MCF 10A (cell line): ENCODE measurements around the gene SDE2. TPM values are rescaled to one million over a fixed set of nuclear protein-coding genes. Genes with fewer than 3 reads are reported as not detected.

Experiments
- BruUV-seq: library from RNA; stranded (reverse); fragments of 400-500 nt; replicated peaks from 2 replicates; lab custom pipeline; 2021; lab: Mats Ljungman, UMichigan
- CTCF ChIA-PET: fragments of 300-600 bp; sonication (Branson Sonifier 250); formaldehyde crosslinking; extraction: SDS; loops from one replicate; lab custom pipeline; 2021; ENCODE audit warnings: antibody characterized with exemption, inconsistent platforms; lab: Yijun Ruan, JAX
- POLR2A ChIA-PET: fragments of 300-600, 350-650 bp; sonication (Branson Sonifier 250); formaldehyde crosslinking; extraction: SDS; loops from one replicate; lab custom pipeline; 2020; ENCODE audit warnings: antibody characterized with exemption, inconsistent platforms; lab: Yijun Ruan, JAX
- DNase-seq: peaks from one replicate; pipeline ENCODE4 v3.0.0-alpha.2; 2018; ENCODE audit not compliant: unreplicated experiment
- H3K27ac Mint-ChIP-seq: one replicate; pipeline ENCODE4 v1.8.0; 2022; ENCODE audit warnings: mild to moderate bottlenecking, low read depth, mixed read lengths; ENCODE audit not compliant: unreplicated experiment
- H3K27me3 Mint-ChIP-seq: one replicate; pipeline ENCODE4 v1.8.0; 2022; ENCODE audit warnings: mixed read lengths; ENCODE audit not compliant: insufficient read depth, unreplicated experiment
- H3K36me3 Mint-ChIP-seq: one replicate; pipeline ENCODE4 v1.8.0; 2022; ENCODE audit warnings: mild to moderate bottlenecking, moderate library complexity, mixed read lengths; ENCODE audit not compliant: insufficient read depth, unreplicated experiment
- H3K4me1 Mint-ChIP-seq: one replicate; pipeline ENCODE4 v1.8.0; 2022; ENCODE audit warnings: mixed read lengths; ENCODE audit not compliant: insufficient read depth, unreplicated experiment
- H3K4me3 Mint-ChIP-seq: one replicate; pipeline ENCODE4 v1.8.0; 2022; ENCODE audit warnings: mild to moderate bottlenecking, moderate library complexity, mixed read lengths; ENCODE audit not compliant: unreplicated experiment
- H3K9me3 Mint-ChIP-seq: one replicate; pipeline ENCODE4 v1.8.0; 2022; ENCODE audit warnings: mixed read lengths; ENCODE audit not compliant: unreplicated experiment
- intact Hi-C: fragments of 100-400 bp; cut with micrococcal nuclease; formaldehyde crosslinking; loops from 2 replicates; pipeline ENCODE4 v1.14.1; 2022
- total RNA-seq: library from RNA; stranded (reverse); gene quantifications from 2 replicates; pipeline ENCODE4 v1.2.3, GENCODE V29; 2022
- TF ChIP-seq, protein P1 (sequence below): fragments of 200-600 bp; IDR thresholded peaks from one replicate; pipeline ENCODE4 v1.8.0; 2022; ENCODE audit warnings: antibody characterized with exemption, mild to moderate bottlenecking; ENCODE audit not compliant: unreplicated experiment

The SDE2 gene
- total RNA-seq, 1 experiment from 2014 or later = 59.3 TPM

DNA sequence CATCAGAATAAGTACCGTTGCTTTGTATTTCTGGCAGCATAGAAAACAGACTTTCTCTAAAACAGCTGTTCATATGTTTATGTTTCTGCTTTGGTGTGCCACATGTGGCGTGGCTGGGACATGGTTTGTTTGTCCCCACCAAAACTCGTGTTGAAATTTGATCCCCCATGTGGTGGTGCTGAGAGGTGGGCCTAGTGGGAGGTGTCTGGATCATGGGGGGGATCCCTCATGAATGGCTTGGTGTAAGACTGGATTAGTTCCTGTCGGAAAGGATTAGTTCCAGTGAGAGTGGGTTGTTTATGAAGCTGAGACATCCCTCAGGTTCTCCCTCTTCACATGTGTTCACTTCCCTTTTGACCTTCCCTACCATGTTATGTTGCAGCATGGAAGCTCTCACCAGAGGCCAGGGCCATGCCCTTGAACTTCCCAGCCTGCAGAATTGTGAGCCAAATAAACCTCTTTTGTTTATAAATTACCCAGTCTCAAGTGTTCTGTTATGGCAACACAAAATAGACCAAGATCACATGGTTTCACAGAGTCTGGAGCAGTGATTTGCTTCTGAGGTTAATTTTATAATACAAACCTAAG lies 45.5 kb upstream of the SDE2 start:
- BruUV-seq = no TSS peak
- H3K27me3 Mint-ChIP-seq = peaks cover 19% of the 10 kb centered on the region
- no peak for DNase-seq
- POLR2A ChIA-PET = interaction anchor here (0.8 to 1.1 kb wide), 3 partner anchors 10 to 19 kb away, joined by 3 to 8 read pairs (median 5); no protein-coding TSS in a partner anchor
- H3K4me1 Mint-ChIP-seq = peaks cover 10% of the 10 kb centered on the region
- no peak overlapping the region for H3K27ac Mint-ChIP-seq
- TF ChIP-seq, protein P1, sequence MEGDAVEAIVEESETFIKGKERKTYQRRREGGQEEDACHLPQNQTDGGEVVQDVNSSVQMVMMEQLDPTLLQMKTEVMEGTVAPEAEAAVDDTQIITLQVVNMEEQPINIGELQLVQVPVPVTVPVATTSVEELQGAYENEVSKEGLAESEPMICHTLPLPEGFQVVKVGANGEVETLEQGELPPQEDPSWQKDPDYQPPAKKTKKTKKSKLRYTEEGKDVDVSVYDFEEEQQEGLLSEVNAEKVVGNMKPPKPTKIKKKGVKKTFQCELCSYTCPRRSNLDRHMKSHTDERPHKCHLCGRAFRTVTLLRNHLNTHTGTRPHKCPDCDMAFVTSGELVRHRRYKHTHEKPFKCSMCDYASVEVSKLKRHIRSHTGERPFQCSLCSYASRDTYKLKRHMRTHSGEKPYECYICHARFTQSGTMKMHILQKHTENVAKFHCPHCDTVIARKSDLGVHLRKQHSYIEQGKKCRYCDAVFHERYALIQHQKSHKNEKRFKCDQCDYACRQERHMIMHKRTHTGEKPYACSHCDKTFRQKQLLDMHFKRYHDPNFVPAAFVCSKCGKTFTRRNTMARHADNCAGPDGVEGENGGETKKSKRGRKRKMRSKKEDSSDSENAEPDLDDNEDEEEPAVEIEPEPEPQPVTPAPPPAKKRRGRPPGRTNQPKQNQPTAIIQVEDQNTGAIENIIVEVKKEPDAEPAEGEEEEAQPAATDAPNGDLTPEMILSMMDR = no peak
- no peak overlapping the region for H3K4me3 Mint-ChIP-seq
- no peaks in the 10 kb centered on the region for H3K9me3 Mint-ChIP-seq
- CTCF ChIA-PET = interaction anchor here (0.8 to 1.2 kb wide), 3 partner anchors 10 to 79 kb away, joined by 3 to 4 read pairs (median 3); no protein-coding TSS in a partner anchor
- intact Hi-C loops = no loop called here
- H3K36me3 Mint-ChIP-seq = no peaks in the 10 kb centered on the region

- no peak overlapping the region for H3K4me3 Mint-ChIP-seq
- peaks cover 19% of the 10 kb centered on the region for H3K27me3 Mint-ChIP-seq
- no peak for DNase-seq
- H3K4me1 Mint-ChIP-seq = peaks cover 4% of the 10 kb centered on the region
- H3K9me3 Mint-ChIP-seq = no peaks in the 10 kb centered on the region
- no TSS peak for BruUV-seq
- ChIA-PET POLR2A (interaction anchor here (0.8 to 1.6 kb wide), 3 partner anchors 10 to 20 kb away, joined by 3 to 6 read pairs (median 4); no protein-coding TSS in a partner anchor), CTCF (interaction anchor here (1.4 kb wide), 1 partner anchor 26 kb away, joined by 3 read pairs; no protein-coding TSS in a partner anchor)
- TF ChIP-seq, protein P1 = no peak
- no peak overlapping the region for H3K27ac Mint-ChIP-seq
- intact Hi-C loops = no loop called here
- H3K36me3 Mint-ChIP-seq = no peaks in the 10 kb centered on the region
Observed at GRCh38 chr1:226041419-226041818, 42.3 kb upstream of the SDE2 start.

- ChIA-PET POLR2A (interaction anchor here (1.0 kb wide), 1 partner anchor 23 kb away, joined by 4 read pairs; no protein-coding TSS in a partner anchor), CTCF (no interaction called here)
- H3K4me3 Mint-ChIP-seq = no peak overlapping the region
- TF ChIP-seq, protein P1 = no peak
- H3K36me3 Mint-ChIP-seq = no peaks in the 10 kb centered on the region
- peaks cover 4% of the 10 kb centered on the region for H3K4me1 Mint-ChIP-seq
- peaks cover 19% of the 10 kb centered on the region for H3K27me3 Mint-ChIP-seq
- H3K27ac Mint-ChIP-seq = no peak overlapping the region
- H3K9me3 Mint-ChIP-seq = no peaks in the 10 kb centered on the region
- intact Hi-C loops = no loop called here
- no TSS peak for BruUV-seq
- no peak for DNase-seq
Observed at GRCh38 chr1:226038661-226039060, 39.5 kb upstream of the SDE2 start.

DNA sequence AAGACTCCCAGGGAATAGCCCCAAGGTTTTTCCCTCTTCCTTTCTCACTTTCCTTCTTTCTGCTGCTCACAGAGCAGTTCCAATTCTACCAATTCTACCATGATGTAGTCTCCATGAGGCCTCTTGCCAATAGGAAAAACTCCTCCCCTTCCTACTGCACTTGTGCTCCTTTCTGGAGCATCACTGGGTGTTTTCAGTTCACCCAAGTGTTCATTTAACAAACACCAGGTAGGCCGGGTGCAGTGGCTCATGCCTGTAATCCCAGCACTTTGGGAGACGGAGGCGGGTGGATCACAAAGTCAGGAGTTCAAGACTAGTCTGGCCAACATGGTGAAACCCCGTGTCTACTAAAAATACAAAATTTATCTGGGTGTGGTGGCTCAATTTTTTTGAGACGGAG lies 36.8 kb upstream of the SDE2 start:
- TF ChIP-seq, protein P1 = no peak
- Mint-ChIP-seq H3K4me3 (no peak overlapping the region), H3K4me1 (peaks cover 4% of the 10 kb centered on the region), H3K27me3 (peaks cover 7% of the 10 kb centered on the region), H3K27ac (no peak overlapping the region), H3K36me3 (no peaks in the 10 kb centered on the region), H3K9me3 (no peaks in the 10 kb centered on the region)
- intact Hi-C loops = no loop called here
- BruUV-seq = no TSS peak
- ChIA-PET POLR2A (interaction anchor here (1.1 to 3.5 kb wide), 2 partner anchors 14 to 26 kb away, joined by 4 to 16 read pairs; partner anchors contain the start of gene H3-3A), CTCF (interaction anchor here (0.6 to 2.1 kb wide), 2 partner anchors 28 to 48 kb away, joined by 3 to 8 read pairs; no protein-coding TSS in a partner anchor)
- no peak for DNase-seq
